Right lobe of liver (tissue), 5 donors: ENCODE data around the gene MPL. TPM values are rescaled to one million over a fixed set of nuclear protein-coding genes. Genes with fewer than 3 reads are reported as not detected.

Experiments
- microRNA-seq, 2 donors: library from miRNA; unstranded; fragments of <30 nt; microRNA quantifications; one replicate each; pipeline ENCODE4, GENCODE V29; 2019 to 2020
- total RNA-seq, 6 experiments: library from RNA; depleted of rRNA in 2 of 6; stranded (reverse); fragments of >200 nt in 2 of 6; fragmentation: NEBNext Ultra II Directional in 3 of 6; extraction: Animal tissue kit (Norgen Biotek cat#: 25700) in 3 of 6; gene quantifications; one replicate each; pipeline versions ENCODE4 v1.1.0 to v1.2.4, GENCODE V29; 2016 to 2023
- donor health status: DM: no; HTN: no; CAD: no.
- donor health status: DM: no; HTN: no; CAD: no.
- donor health status: DM: no; HTN: yes; CAD: no.
- donor health status: DM: no; HTN: yes; CAD: no.

Gene MPL
- total RNA-seq, 6 experiments from 2014 or later, result 0.59 TPM; not detected in 5

Small RNA genes lying within 50 kb of the gene (microRNA-seq; reads per million reads assigned to microRNA genes)
- 0.64 to 1.4 reads per million in 2 donors for gene MIR6734

Other genes starting within 250 kb of the MPL start
- 100 to 1,000 TPM in 1 of 6 experiments, 10 to 100 TPM in 5; 45.7 to 108 (median 61.4) TPM for gene EBNA1BP2, start 165.5 kb upstream of the MPL start, total RNA-seq
- gene CFAP57, start 165.5 kb upstream of the MPL start, total RNA-seq, result not detected
- gene TMEM125, start 67.8 kb upstream of the MPL start, total RNA-seq, result under 1 TPM in 2 of 6 experiments, not detected in 4; 0.21 to 0.27 TPM
- gene C1orf210, start 52.2 kb upstream of the MPL start, total RNA-seq, result 1 to 10 TPM in 4 of 6 experiments, under 1 TPM in 2; 0.58 to 2.7 (median 1.7) TPM
- 10 to 100 TPM in 1 of 6 experiments, 1 to 10 TPM in 5; 5.8 to 12.2 (median 8.0) TPM for gene TIE1, start 36.8 kb upstream of the MPL start, total RNA-seq
- 1 to 10 TPM in 4 of 6 experiments, under 1 TPM in 1, not detected in 1; 0.49 to 5.3 (median 2.3) TPM for gene CDC20, start 21.2 kb downstream of the MPL start, total RNA-seq
- gene ELOVL1, start 30.2 kb downstream of the MPL start, total RNA-seq, result 10 to 100 TPM; 19.9 to 38.3 (median 29.2) TPM
- 10 to 100 TPM; 20.7 to 26.6 (median 24.1) TPM for gene MED8, start 52.0 kb downstream of the MPL start, total RNA-seq
- 10 to 100 TPM; 12.7 to 30.4 (median 19.2) TPM for gene SZT2, start 52.1 kb downstream of the MPL start, total RNA-seq
- gene HYI, start 116.1 kb downstream of the MPL start, total RNA-seq, result 10 to 100 TPM; 33.8 to 52.9 (median 41.9) TPM
- 100 to 1,000 TPM in 4 of 6 experiments, 10 to 100 TPM in 2; 97.1 to 252 (median 160) TPM for gene PTPRF, start 193.1 kb downstream of the MPL start, total RNA-seq